SU-DHL-6 (cell line): ENCODE data around the gene MMAA.
"Not testable (repeated sequence)": the region's sequence is repeated elsewhere in the genome, so short reads cannot be mapped to it uniquely, and the experiment has no call there.

Experiments used
- CTCF ChIP-seq: fragments of 200-600 bp; sonication (generic); IDR thresholded peaks from one replicate; pipeline ENCODE4 v1.5.1; 2017; ENCODE audit warnings: antibody characterized with exemption, mild to moderate bottlenecking, low read length, moderate library complexity; ENCODE audit not compliant: insufficient read depth, poor library complexity, severe bottlenecking
- EZH2phosphoT487 ChIP-seq: fragments of 200-600 bp; sonication (generic), shearing (Covaris generic); conservative IDR thresholded peaks from 2 replicates; pipeline ENCODE4 v1.6.1; 2018; ENCODE audit warnings: mild to moderate bottlenecking, antibody characterized with exemption, low read length, moderate library complexity, mixed read lengths

DNA sequence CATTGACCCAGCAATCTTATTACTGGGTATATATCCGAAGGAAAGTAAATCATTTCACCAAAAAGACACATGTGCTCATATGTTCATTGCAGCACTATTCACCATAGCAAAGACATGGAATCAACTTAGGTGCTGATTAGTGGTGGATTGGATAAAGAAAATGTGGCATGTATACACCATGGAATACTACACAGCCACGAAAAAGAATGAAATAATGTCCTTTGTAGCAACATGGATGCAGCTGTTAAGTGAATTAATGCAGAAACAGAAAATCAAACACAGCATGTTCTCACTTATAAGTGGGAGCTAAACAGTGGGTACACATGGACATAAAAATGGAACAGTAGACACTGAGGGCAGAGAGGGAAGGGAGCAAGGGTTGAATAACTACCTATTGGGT lies 72.2 kb downstream of the MMAA start:
- not testable (repeated sequence) for TF ChIP-seq CTCF, EZH2phosphoT487
